Epithelial cell of proximal tubule (primary cell): ENCODE results near the gene NR3C1. TPM values are rescaled to one million over a fixed set of nuclear protein-coding genes. Genes with fewer than 3 reads are reported as not detected.

ENCODE experiments used
- DNase-seq: peaks from one replicate; pipeline ENCODE4 v3.0.0-alpha.2; 2011; ENCODE audit warnings: low read depth
- H3K4me3 ChIP-seq: 2 replicates; pipeline ENCODE4 v1.5.1; 2011; ENCODE audit warnings: low read depth, mild to moderate bottlenecking, low read length
- total RNA-seq: library from RNA; depleted of rRNA; stranded (reverse); fragments of >200 nt; gene quantifications from 2 replicates; pipeline ENCODE4 v1.2.3, GENCODE V29; 2015
- TF ChIP-seq, protein P1 (sequence below): conservative IDR thresholded peaks from 2 replicates; pipeline ENCODE4 v1.5.1; 2012; ENCODE audit warnings: low read depth, mild to moderate bottlenecking, low read length

Gene NR3C1
- total RNA-seq, 1 donor from 2014 or later: 14.6 TPM

DNA sequence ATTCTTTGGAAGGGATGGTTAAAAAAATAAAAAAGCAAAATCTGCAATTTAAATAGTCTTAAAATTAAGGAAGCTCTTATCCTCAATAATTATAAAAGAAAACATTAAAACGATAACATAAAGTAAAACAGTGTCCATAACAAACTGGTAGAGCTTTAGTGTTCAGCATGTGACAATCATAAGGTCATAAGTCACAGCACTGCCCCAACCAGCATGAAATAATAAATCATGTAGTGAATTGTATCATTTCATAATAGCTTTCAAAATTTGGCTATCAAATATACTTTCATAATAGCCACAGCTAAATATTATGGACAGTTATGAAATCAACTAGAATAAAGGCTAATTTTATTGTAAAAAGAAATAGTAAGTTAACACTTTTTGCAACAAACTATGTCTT, 10.0 kb downstream of the NR3C1 start:
- H3K4me3 ChIP-seq: no peak overlapping the region
- no peak for DNase-seq
- TF ChIP-seq, protein P1, sequence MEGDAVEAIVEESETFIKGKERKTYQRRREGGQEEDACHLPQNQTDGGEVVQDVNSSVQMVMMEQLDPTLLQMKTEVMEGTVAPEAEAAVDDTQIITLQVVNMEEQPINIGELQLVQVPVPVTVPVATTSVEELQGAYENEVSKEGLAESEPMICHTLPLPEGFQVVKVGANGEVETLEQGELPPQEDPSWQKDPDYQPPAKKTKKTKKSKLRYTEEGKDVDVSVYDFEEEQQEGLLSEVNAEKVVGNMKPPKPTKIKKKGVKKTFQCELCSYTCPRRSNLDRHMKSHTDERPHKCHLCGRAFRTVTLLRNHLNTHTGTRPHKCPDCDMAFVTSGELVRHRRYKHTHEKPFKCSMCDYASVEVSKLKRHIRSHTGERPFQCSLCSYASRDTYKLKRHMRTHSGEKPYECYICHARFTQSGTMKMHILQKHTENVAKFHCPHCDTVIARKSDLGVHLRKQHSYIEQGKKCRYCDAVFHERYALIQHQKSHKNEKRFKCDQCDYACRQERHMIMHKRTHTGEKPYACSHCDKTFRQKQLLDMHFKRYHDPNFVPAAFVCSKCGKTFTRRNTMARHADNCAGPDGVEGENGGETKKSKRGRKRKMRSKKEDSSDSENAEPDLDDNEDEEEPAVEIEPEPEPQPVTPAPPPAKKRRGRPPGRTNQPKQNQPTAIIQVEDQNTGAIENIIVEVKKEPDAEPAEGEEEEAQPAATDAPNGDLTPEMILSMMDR: no peak

DNA sequence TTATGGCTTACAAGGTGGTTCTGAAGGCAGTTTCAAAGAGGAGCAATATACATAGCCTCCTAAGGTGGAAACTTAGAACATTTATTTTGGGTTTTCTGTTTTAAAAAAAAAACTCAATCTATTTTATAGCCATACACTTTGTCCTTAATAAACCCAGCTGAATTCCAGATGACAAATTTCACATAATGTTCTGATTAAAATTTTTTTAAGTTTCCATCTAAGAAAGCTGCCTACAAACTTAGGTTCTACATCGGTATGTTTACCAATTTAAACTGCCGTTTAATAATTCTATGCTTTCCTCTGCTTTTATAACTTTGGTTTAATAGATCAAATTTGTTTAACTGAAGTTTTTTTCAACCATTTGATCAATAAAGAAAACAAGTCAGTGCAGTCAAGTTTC, 12.5 kb downstream of the NR3C1 start:
- H3K4me3 ChIP-seq: no peak overlapping the region
- DNase-seq: no peak
- TF ChIP-seq, protein P1: no peak

- no peak for DNase-seq
- no peak overlapping the region for H3K4me3 ChIP-seq
- TF ChIP-seq, protein P1: no peak
These were observed 13.2 kb downstream of the NR3C1 start for GRCh38 chr5:143390258-143390657.

DNA sequence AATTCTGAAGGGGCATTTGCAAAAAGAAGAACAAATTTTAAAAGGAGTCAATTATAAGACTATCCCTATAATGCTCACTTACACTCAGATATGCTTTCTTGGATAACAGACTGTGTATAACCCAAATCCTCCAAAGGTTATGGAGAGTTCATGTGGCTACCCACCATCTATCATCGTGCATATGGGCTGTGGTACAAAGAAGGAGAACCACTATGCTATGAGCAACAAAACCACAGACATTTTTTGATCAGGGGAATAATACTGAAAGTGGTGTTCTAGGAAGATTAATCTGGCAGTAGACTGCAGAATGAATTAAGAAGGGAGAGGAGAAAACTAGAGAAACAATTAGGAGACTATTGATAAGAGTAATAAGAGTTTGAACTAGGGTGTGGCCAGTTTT, 16.8 kb downstream of the NR3C1 start:
- TF ChIP-seq, protein P1: no peak
- no peak overlapping the region for H3K4me3 ChIP-seq
- DNase-seq: no peak

DNA sequence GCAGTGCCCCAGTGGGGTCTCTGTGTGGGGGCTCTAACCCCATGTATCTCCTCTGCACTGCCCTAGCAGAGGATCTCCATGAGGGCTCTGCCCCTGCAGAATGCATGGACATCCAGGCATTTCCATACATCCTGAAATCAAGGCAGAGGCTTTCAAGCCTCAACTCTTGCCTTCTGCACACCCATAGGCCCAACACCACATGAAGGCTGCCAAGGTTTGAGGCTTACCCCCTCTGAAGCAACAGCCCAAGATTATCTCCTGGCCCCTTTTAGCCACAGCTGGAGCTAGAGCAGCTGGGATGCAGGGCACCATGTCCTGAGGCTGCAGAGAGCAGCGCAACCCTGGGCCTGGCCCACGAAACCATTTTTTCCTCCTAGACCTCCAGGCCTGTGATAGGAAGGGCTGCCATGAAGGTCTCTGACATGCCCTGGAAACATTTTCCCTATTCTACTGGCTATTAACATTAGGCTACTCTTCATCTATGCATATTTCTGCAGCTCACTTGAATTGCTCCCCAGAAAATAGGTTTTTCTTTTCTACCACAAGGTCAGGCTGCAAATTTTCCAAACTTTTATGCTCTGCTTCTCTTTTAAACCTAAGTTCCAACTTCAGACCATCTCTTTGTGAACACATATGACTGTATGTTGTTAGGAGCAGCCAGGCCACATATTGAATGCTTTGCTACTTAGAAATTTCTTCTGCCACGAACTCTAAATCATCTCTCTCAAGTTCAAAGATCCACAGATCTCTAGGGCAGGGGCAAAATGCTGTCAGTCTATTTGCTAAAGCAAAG, 18.4 kb downstream of the NR3C1 start:
- no peak for DNase-seq
- TF ChIP-seq, protein P1: no peak
- H3K4me3 ChIP-seq: no peak overlapping the region

DNA sequence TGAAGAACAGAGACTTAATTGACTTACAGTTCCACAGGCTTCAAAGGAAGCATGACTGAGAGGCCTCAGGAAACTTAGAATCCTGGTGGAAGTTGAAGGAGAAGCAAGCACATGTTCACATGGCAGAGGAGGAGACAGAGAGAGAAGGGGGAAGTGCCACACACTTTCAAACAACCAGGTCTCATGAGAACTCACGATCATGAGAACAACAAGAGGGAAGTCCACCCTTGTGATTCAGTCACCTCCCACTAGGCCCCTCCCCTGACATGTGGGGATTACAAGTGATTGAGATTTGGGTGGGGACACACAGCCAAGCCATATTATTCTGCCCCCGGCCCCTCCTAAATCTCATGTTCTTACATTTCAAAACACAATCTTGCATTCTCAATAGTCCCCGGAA, 19.5 kb downstream of the NR3C1 start:
- DNase-seq: no peak
- H3K4me3 ChIP-seq: no peak overlapping the region
- TF ChIP-seq, protein P1: no peak

- no peak for DNase-seq
- TF ChIP-seq, protein P1: no peak
These were observed 23.9 kb downstream of the NR3C1 start for GRCh38 chr5:143379606-143380005.

More at GRCh38 chr5:143379606-143380005, 23.9 kb downstream of the NR3C1 start:
- H3K4me3 ChIP-seq: no peak overlapping the region
